Effector CD4-positive, alpha-beta T cell (primary cell): ENCODE measurements around the gene PCDH12.

Source experiments
- DNase-seq: peaks from one replicate; pipeline ENCODE4 v3.0.0-alpha.2; 2020

PCDH12 gene

GRCh38 chr5:141906517-141906916, 51.5 kb downstream of the PCDH12 start:
- DNase-seq, result no peak

DNA sequence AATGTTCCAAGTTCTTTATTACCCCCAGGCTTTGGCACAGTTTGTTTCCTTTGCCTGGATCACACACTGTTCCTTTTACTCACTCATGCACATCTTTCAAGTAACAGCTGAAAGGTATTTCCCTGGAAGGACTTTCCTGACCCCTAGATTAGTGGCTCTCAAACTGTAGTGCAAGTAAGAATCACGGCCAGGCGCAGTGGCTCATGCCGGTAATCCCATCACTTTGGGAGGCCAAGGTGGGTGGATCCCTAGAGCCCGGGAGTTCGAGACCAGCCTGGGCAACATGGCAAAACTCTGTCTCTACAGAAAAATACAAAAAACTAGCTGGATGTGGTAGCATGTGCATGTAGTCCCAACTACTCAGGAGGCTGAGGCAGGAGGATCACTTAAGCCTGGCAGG, 53.5 kb downstream of the PCDH12 start:
- no peak for DNase-seq

GRCh38 chr5:141903261-141903660, 54.7 kb downstream of the PCDH12 start:
- no peak for DNase-seq

- no peak for DNase-seq
Measured at GRCh38 chr5:141902015-141902814, 55.8 kb downstream of the PCDH12 start.

DNA sequence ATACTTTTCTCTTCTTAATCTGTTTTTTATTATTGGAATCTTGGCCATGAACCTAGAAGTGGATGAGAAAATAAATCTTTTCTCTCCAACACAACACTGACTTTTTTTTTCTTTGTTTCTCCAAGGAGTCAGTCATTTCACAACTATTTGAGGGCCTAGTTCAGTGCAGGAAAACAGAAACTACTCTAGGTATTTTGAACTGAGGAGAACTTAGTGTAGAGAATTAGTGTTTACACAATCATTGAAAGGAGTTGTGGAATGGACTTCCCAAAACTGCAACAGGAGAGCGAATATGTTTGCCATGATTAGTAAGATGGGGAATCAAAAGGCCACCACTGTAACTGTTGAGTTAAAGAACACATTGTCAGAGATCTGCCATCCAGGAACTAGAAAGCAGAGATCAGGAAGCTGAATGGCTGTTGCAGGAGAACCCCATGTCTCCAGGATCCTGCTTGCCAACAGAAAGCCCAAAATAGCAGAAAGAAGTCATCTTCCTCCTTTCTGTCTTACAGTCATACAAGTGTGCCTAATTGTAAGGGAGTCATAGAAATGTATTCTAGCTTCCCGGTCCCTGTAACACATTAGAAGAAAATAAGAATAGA, 59.5 kb downstream of the PCDH12 start:
- DNase-seq, result no peak

- DNase-seq, result no peak
Measured at GRCh38 chr5:141897425-141897824, 60.6 kb downstream of the PCDH12 start.
